ENCODE measurements around the gene SBNO2. TPM values are rescaled to one million over a fixed set of nuclear protein-coding genes. Genes with fewer than 3 reads are reported as not detected.
A peak's percentile ranks its signal among the peaks of the same experiment; 100 is the strongest.

The SBNO2 gene
- total and polyA plus RNA-seq, 2 donors (not counting 1 experiment from before 2014, with no cell fraction given) = 42.8 to 83.3 TPM

DNA sequence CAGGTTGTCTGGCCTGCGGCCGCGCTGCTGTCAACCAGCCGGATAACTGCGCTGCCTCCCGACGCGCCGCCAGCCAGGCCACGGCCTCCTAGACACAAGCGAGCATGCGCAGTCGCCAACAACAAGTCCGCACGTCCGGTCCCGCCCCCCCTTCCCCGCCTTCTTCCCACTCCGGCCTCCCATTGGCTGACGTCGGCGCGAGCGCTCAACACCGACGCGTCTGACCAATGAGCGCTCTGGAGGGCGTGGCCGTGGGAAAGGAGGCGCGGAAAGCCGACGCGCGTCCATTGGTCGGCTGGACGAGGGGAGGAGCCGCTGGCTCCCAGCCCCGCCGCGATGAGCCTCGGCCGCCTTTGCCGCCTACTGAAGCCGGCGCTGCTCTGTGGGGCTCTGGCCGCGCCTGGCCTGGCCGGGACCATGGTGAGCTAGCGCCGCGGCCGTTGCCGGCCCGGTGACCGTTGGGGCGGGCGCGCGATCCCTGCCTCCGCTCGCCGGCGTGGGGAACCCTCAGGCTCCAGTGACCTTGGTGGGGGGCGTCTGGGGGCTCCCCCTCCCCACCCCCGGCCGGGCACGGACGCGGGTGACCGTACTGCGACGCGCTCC lies 70.3 kb downstream of the SBNO2 start, which contains the start of gene GPX4:
GPX4 (plus strand) TSS at position 287 of the 603 bp plus-strand sequence; CDS start at position 337, 50 bp downstream.
- Histone ChIP-seq H3K9me3 (ENCODE audit: control extremely low read depth in 1 of 3, control insufficient read depth in 2 of 3, insufficient read depth in 1 of 3, low read length in 2 of 3) (no peaks in the 10 kb centered on the region), H3K36me3 (replicated peaks in 1 of 2; ENCODE audit: control extremely low read depth in 1 of 2, control insufficient read depth in 1 of 2, extremely low read depth in 1 of 2, insufficient read depth in 2 of 2, low read length in 1 of 2) (peaks cover 0 to 17% of the 10 kb centered on the region in 2 experiments), H4K20me1 (ENCODE audit: control insufficient read depth, insufficient read depth, low read length, poor library complexity, severe bottlenecking) (peaks cover 32% of the 10 kb centered on the region), H3K4me1 (ENCODE audit: control insufficient read depth in 2 of 2, insufficient read depth in 2 of 2, low read length in 2 of 2) (peaks cover 26 to 58% of the 10 kb centered on the region in 2 donors), H2AFZ (ENCODE audit: insufficient read depth, low read depth, low read length, poor library complexity, severe bottlenecking) (peak within 1 kb of the TSS; percentile 27), H3K4me2 (replicated peaks; ENCODE audit: low read depth, low read length, poor library complexity, severe bottlenecking) (peak within 1 kb of the TSS; percentile 96), H3K79me2 (ENCODE audit: control insufficient read depth, insufficient read depth, low read length) (peaks cover 6% of the 10 kb centered on the region), H3K4me3 (ENCODE audit: control extremely low read depth in 1 of 5, extremely low read depth in 1 of 5, insufficient read depth in 1 of 5, low read depth in 2 of 5, low read length in 4 of 5) (peak within 1 kb of the TSS; percentile 42 to 90 (median 80)), H3K9ac (ENCODE audit: low read length) (peak within 1 kb of the TSS; percentile 99), H3K27ac (ENCODE audit: low read length in 2 of 2) (peak within 1 kb of the TSS; percentile 88 to 100), H3K27me3 (replicated peaks in 1 of 4; ENCODE audit: control extremely low read depth in 1 of 4, control insufficient read depth in 3 of 4, insufficient read depth in 4 of 4, low read length in 3 of 4) (no peaks in the 10 kb centered on the region)
- peak within 1 kb of the TSS; percentile 81 for H3K4me3 Mint-ChIP-seq
- POLR2A ChIA-PET = interaction anchor here (0.6 to 4.0 kb wide), 18 partner anchors 9 to 248 kb away, joined by 3 to 21 read pairs (median 6); partner anchors contain the start of genes ABCA7, ARHGAP45, CIRBP and POLR2E
- CTCF ChIA-PET = interaction anchor here (1.0 to 1.6 kb wide), 4 partner anchors 9 to 163 kb away, joined by 3 to 6 read pairs (median 3); no protein-coding TSS in a partner anchor
- H3K27ac Mint-ChIP-seq = peak within 1 kb of the TSS; percentile 94
- peak; percentile 100 for DNase-seq
- no peaks in the 10 kb centered on the region for H3K27me3 Mint-ChIP-seq
- intact Hi-C loops (cut with micrococcal nuclease) = loop anchor here (1.0 to 5.0 kb wide), 7 partner anchors 9 to 163 kb away; partner anchors contain the start of genes ABCA7, ARHGAP45, ATP5F1D and CIRBP
- peaks cover 38% of the 10 kb centered on the region for H3K4me1 Mint-ChIP-seq
- ATAC-seq (ENCODE audit: low read depth) = peak; percentile 86
- TF ChIP-seq EZH2 (IDR thresholded peaks at IDR 0.05; ENCODE audit: borderline replicate concordance, insufficient read depth, low read depth, low read length, poor library complexity, severe bottlenecking) = no peak
- TF ChIP-seq, protein P1, sequence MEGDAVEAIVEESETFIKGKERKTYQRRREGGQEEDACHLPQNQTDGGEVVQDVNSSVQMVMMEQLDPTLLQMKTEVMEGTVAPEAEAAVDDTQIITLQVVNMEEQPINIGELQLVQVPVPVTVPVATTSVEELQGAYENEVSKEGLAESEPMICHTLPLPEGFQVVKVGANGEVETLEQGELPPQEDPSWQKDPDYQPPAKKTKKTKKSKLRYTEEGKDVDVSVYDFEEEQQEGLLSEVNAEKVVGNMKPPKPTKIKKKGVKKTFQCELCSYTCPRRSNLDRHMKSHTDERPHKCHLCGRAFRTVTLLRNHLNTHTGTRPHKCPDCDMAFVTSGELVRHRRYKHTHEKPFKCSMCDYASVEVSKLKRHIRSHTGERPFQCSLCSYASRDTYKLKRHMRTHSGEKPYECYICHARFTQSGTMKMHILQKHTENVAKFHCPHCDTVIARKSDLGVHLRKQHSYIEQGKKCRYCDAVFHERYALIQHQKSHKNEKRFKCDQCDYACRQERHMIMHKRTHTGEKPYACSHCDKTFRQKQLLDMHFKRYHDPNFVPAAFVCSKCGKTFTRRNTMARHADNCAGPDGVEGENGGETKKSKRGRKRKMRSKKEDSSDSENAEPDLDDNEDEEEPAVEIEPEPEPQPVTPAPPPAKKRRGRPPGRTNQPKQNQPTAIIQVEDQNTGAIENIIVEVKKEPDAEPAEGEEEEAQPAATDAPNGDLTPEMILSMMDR (IDR thresholded peaks at IDR 0.05) = no peak
- under 1% methylated on average over 73 of the region's 75 CpGs for WGBS (ENCODE audit: insufficient coverage)
- H3K9me3 Mint-ChIP-seq (ENCODE audit: insufficient read depth) = no peaks in the 10 kb centered on the region
